ENCODE results near the gene PDE6H. TPM values are rescaled to one million over a fixed set of nuclear protein-coding genes. Genes with fewer than 3 reads are reported as not detected.

PDE6H gene
- total and polyA plus RNA-seq, 4 donors = not detected

GRCh38 chr12:14999021-14999694 is 26.3 kb downstream of the PDE6H start:
- H3K36me3 ChIP-seq (ENCODE audit: control insufficient read depth in 4 of 4, insufficient read depth in 3 of 4, low read depth in 1 of 4, low read length in 3 of 4) = no peaks in the 10 kb centered on the region
- WGBS = 92% methylated on average over 2 of the region's 2 CpGs
- no peak overlapping the region for H3K27ac ChIP-seq (ENCODE audit: low read depth in 1 of 2, low read length in 2 of 2)

GRCh38 chr12:14999695-15000365 is 27.0 kb downstream of the PDE6H start:
- H3K4me3 ChIP-seq (ENCODE audit: low read depth in 1 of 3, low read length in 3 of 3) = no peak overlapping the region
- peaks cover 0 to 5% (median 0%) of the 10 kb centered on the region in 4 donors for H3K4me1 ChIP-seq (ENCODE audit: control insufficient read depth in 4 of 4, insufficient read depth in 4 of 4, low read length in 3 of 4)
- no peaks in the 10 kb centered on the region for H3K9me3 ChIP-seq (ENCODE audit: control insufficient read depth in 4 of 4, low read length in 3 of 4)
- H3K27ac ChIP-seq (ENCODE audit: low read depth in 1 of 2, low read length in 2 of 2) = no peak overlapping the region
- WGBS = 76% methylated on average over 2 of the region's 2 CpGs
- peaks cover 0 to 3% (median 0%) of the 10 kb centered on the region in 4 donors for H3K27me3 ChIP-seq (ENCODE audit: control insufficient read depth in 4 of 4, insufficient read depth in 4 of 4, low read length in 3 of 4)
- no peak for TF ChIP-seq HNF4A (conservative IDR thresholded peaks at IDR 0.05)
- no peak for TF ChIP-seq FOXA1 (IDR thresholded peaks at IDR 0.05)
- no peaks in the 10 kb centered on the region for H3K36me3 ChIP-seq (ENCODE audit: control insufficient read depth in 4 of 4, insufficient read depth in 3 of 4, low read depth in 1 of 4, low read length in 3 of 4)
- H3K9ac ChIP-seq (ENCODE audit: low read depth in 1 of 2, low read length in 2 of 2) = no peak overlapping the region
- DNase-seq (ENCODE audit: low spot score) = no peak

More at GRCh38 chr12:14999021-14999694, 26.3 kb downstream of the PDE6H start:
- H3K9ac ChIP-seq (ENCODE audit: low read depth in 1 of 2, low read length in 2 of 2) = no peak overlapping the region
- no peak for TF ChIP-seq CTCF (IDR thresholded peaks at IDR 0.05; ENCODE audit: low read depth, low read length, missing input control)
- peaks cover 0 to 5% (median 0%) of the 10 kb centered on the region in 4 donors for H3K4me1 ChIP-seq (ENCODE audit: control insufficient read depth in 4 of 4, insufficient read depth in 4 of 4, low read length in 3 of 4)
- no peaks in the 10 kb centered on the region for H3K9me3 ChIP-seq (ENCODE audit: control insufficient read depth in 4 of 4, low read length in 3 of 4)
- DNase-seq (ENCODE audit: low spot score) = no peak
- no peak overlapping the region for H3K4me3 ChIP-seq (ENCODE audit: low read depth in 1 of 3, low read length in 3 of 3)
- H3K27me3 ChIP-seq (ENCODE audit: control insufficient read depth in 4 of 4, insufficient read depth in 4 of 4, low read length in 3 of 4) = peaks cover 0 to 3% (median 0%) of the 10 kb centered on the region in 4 donors

- Histone ChIP-seq H3K4me1 (ENCODE audit: control insufficient read depth in 4 of 4, insufficient read depth in 4 of 4, low read length in 3 of 4) (peaks cover 0 to 3% (median 0%) of the 10 kb centered on the region in 4 donors), H3K9me3 (ENCODE audit: control insufficient read depth in 4 of 4, low read length in 3 of 4) (no peaks in the 10 kb centered on the region), H3K4me3 (ENCODE audit: low read depth in 1 of 3, low read length in 3 of 3) (no peak overlapping the region), H3K9ac (ENCODE audit: low read depth in 1 of 2, low read length in 2 of 2) (no peak overlapping the region), H3K27ac (ENCODE audit: low read depth in 1 of 2, low read length in 2 of 2) (no peak overlapping the region), H3K36me3 (ENCODE audit: control insufficient read depth in 4 of 4, insufficient read depth in 3 of 4, low read depth in 1 of 4, low read length in 3 of 4) (no peaks in the 10 kb centered on the region), H3K27me3 (ENCODE audit: control insufficient read depth in 4 of 4, insufficient read depth in 4 of 4, low read length in 3 of 4) (peaks cover 0 to 3% (median 0%) of the 10 kb centered on the region in 4 donors)
- DNase-seq (ENCODE audit: low spot score) = no peak
- 96% methylated on average over 2 of the region's 2 CpGs for WGBS
- no peak for TF ChIP-seq HNF4G (IDR thresholded peaks at IDR 0.05)
- TF ChIP-seq ZBTB33 (IDR thresholded peaks at IDR 0.05) = no peak
- TF ChIP-seq FOXA2 (IDR thresholded peaks at IDR 0.05) = no peak
- no peak for TF ChIP-seq FOXA1 (IDR thresholded peaks at IDR 0.05)
- TF ChIP-seq RXRA (IDR thresholded peaks at IDR 0.05) = no peak
- no peak for TF ChIP-seq HNF4A (conservative IDR thresholded peaks at IDR 0.05)
- TF ChIP-seq NR2F2 (IDR thresholded peaks at IDR 0.05) = no peak
- TF ChIP-seq MAX (IDR thresholded peaks at IDR 0.05) = no peak
- TF ChIP-seq CTCF (IDR thresholded peaks at IDR 0.05; ENCODE audit: low read depth, low read length, missing input control) = no peak
- TF ChIP-seq REST (IDR thresholded peaks at IDR 0.05) = no peak
- TF ChIP-seq SP1 (IDR thresholded peaks at IDR 0.05) = no peak
- TF ChIP-seq ATF3 (IDR thresholded peaks at IDR 0.05) = no peak
- TF ChIP-seq JUND (IDR thresholded peaks at IDR 0.05) = no peak
- TF ChIP-seq TAF1 (conservative IDR thresholded peaks at IDR 0.05) = no peak
- no peak for TF ChIP-seq YY1 (IDR thresholded peaks at IDR 0.05)
- TF ChIP-seq EGR1 (IDR thresholded peaks at IDR 0.05; ENCODE audit: low read depth in 2 of 2) = no peak
These were observed 27.7 kb downstream of the PDE6H start for GRCh38 chr12:15000575-15000974.

All from liver (tissue), 9 donors.